Measurements from ENCODE around the gene SH3RF3.
A peak's percentile ranks its signal among the peaks of the same experiment; 100 is the strongest.

SH3RF3 gene

GRCh38 chr2:109493176-109493935 is 364.4 kb downstream of the SH3RF3 start:
- no peak for TF ChIP-seq JUND (IDR thresholded peaks at IDR 0.05; ENCODE audit: low read depth)

GRCh38 chr2:109494351-109494750 is 365.3 kb downstream of the SH3RF3 start:
- TF ChIP-seq JUND (IDR thresholded peaks at IDR 0.05; ENCODE audit: low read depth): no peak
- no peak for DNase-seq (ENCODE audit: low read depth in 1 of 2, low spot score in 1 of 2)
- in situ Hi-C loops (cut with HindIII; ENCODE audit: low pct_unique_long_range_greater_than_20kb, low sequenced_read_pairs): no loop called here

More at GRCh38 chr2:109493176-109493935, 364.4 kb downstream of the SH3RF3 start:
- in situ Hi-C loops (cut with HindIII; ENCODE audit: low pct_unique_long_range_greater_than_20kb, low sequenced_read_pairs): no loop called here
- DNase-seq (ENCODE audit: low read depth in 1 of 2, low spot score in 1 of 2): no peak

- no peak for DNase-seq (ENCODE audit: low read depth in 1 of 2, low spot score in 1 of 2)
- no peak for TF ChIP-seq JUND (IDR thresholded peaks at IDR 0.05; ENCODE audit: low read depth)
- in situ Hi-C loops (cut with HindIII; ENCODE audit: low pct_unique_long_range_greater_than_20kb, low sequenced_read_pairs): no loop called here
Measured at GRCh38 chr2:109497463-109497862, 368.5 kb downstream of the SH3RF3 start.

- DNase-seq (ENCODE audit: low read depth in 1 of 2, low spot score in 1 of 2): no peak
- no peak for TF ChIP-seq JUND (IDR thresholded peaks at IDR 0.05; ENCODE audit: low read depth)
- in situ Hi-C loops (cut with HindIII; ENCODE audit: low pct_unique_long_range_greater_than_20kb, low sequenced_read_pairs): no loop called here
Measured at GRCh38 chr2:109497911-109498870, 369.2 kb downstream of the SH3RF3 start.

GRCh38 chr2:109498906-109499305 is 369.9 kb downstream of the SH3RF3 start:
- no peak for DNase-seq (ENCODE audit: low read depth in 1 of 2, low spot score in 1 of 2)
- in situ Hi-C loops (cut with HindIII; ENCODE audit: low pct_unique_long_range_greater_than_20kb, low sequenced_read_pairs): no loop called here
- TF ChIP-seq JUND (IDR thresholded peaks at IDR 0.05; ENCODE audit: low read depth): no peak

GRCh38 chr2:109499566-109499965 is 370.6 kb downstream of the SH3RF3 start:
- peak; percentile 49 to 65 for DNase-seq (ENCODE audit: low read depth in 1 of 2, low spot score in 1 of 2)
- TF ChIP-seq JUND (IDR thresholded peaks at IDR 0.05; ENCODE audit: low read depth): no peak
- in situ Hi-C loops (cut with HindIII; ENCODE audit: low pct_unique_long_range_greater_than_20kb, low sequenced_read_pairs): no loop called here

GRCh38 chr2:109500910-109501309 is 371.9 kb downstream of the SH3RF3 start:
- no peak for TF ChIP-seq JUND (IDR thresholded peaks at IDR 0.05; ENCODE audit: low read depth)
- DNase-seq (ENCODE audit: low read depth in 1 of 2, low spot score in 1 of 2): no peak
- in situ Hi-C loops (cut with HindIII; ENCODE audit: low pct_unique_long_range_greater_than_20kb, low sequenced_read_pairs): no loop called here

- DNase-seq (ENCODE audit: low read depth in 1 of 2, low spot score in 1 of 2): no peak
- no peak for TF ChIP-seq JUND (IDR thresholded peaks at IDR 0.05; ENCODE audit: low read depth)
- in situ Hi-C loops (cut with HindIII; ENCODE audit: low pct_unique_long_range_greater_than_20kb, low sequenced_read_pairs): no loop called here
Measured at GRCh38 chr2:109501461-109501860, 372.5 kb downstream of the SH3RF3 start.

- in situ Hi-C loops (cut with HindIII; ENCODE audit: low pct_unique_long_range_greater_than_20kb, low sequenced_read_pairs): no loop called here
- no peak for TF ChIP-seq JUND (IDR thresholded peaks at IDR 0.05; ENCODE audit: low read depth)
- no peak for DNase-seq (ENCODE audit: low read depth in 1 of 2, low spot score in 1 of 2)
Measured at GRCh38 chr2:109503191-109503590, 374.2 kb downstream of the SH3RF3 start.

GRCh38 chr2:109507217-109507616 is 378.2 kb downstream of the SH3RF3 start:
- in situ Hi-C loops (cut with HindIII; ENCODE audit: low pct_unique_long_range_greater_than_20kb, low sequenced_read_pairs): no loop called here
- DNase-seq (ENCODE audit: low read depth in 1 of 2, low spot score in 1 of 2): no peak
- TF ChIP-seq JUND (IDR thresholded peaks at IDR 0.05; ENCODE audit: low read depth): no peak

GRCh38 chr2:109507828-109508227 is 378.8 kb downstream of the SH3RF3 start:
- in situ Hi-C loops (cut with HindIII; ENCODE audit: low pct_unique_long_range_greater_than_20kb, low sequenced_read_pairs): no loop called here

GRCh38 chr2:109508556-109508955 is 379.6 kb downstream of the SH3RF3 start:
- DNase-seq (ENCODE audit: low read depth in 1 of 2, low spot score in 1 of 2): no peak
- in situ Hi-C loops (cut with HindIII; ENCODE audit: low pct_unique_long_range_greater_than_20kb, low sequenced_read_pairs): no loop called here
- no peak for TF ChIP-seq JUND (IDR thresholded peaks at IDR 0.05; ENCODE audit: low read depth)

More at GRCh38 chr2:109507828-109508227, 378.8 kb downstream of the SH3RF3 start:
- TF ChIP-seq JUND (IDR thresholded peaks at IDR 0.05; ENCODE audit: low read depth): no peak
- DNase-seq (ENCODE audit: low read depth in 1 of 2, low spot score in 1 of 2): no peak
